ENCODE measurements around the gene PDGFRB. TPM values are rescaled to one million over a fixed set of nuclear protein-coding genes. Genes with fewer than 3 reads are reported as not detected.

PDGFRB gene
- total RNA-seq, 1 experiment from 2014 or later: 0.63 TPM

DNA sequence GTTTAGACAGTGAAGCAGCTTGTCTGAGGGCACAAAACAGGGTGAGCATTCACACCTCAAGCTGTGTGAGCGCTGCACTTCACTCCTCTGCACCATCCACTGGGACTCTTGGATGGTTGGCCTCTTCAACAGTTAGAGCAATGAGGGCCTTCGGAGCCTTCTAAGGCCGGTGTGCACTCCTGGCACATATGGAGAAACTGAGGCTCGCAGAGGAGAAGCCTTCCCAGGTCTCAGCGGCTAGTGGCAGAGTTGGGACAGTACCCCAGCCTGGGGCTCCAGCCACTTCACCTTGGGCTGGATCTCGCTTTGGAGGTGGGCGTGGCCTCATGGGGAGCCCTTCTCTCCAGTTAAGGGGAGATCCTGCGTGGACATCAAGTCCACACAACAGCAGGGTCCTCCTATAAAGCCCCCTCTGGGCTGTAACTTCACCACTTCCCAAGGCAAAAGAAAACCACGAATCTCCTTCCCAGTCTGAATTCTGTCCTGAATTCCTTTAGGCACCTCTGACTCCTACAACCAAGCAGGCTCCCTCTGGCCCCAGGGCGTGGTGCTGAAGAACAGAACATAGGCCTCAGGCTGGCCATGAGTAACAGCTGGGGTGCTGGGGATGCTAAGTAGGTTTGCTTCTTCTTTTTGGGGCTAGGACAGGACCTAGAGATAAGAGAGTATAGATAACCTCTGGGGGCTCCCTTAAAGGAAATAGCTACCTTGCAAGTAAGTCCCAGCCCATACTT is 38.8 kb downstream of the PDGFRB start:
- Mint-ChIP-seq H3K36me3 (ENCODE audit: insufficient read depth, unreplicated experiment) (no peaks in the 10 kb centered on the region), H3K27me3 (ENCODE audit: insufficient read depth, unreplicated experiment) (no peaks in the 10 kb centered on the region), H3K27ac (ENCODE audit: low read depth, unreplicated experiment) (no peak overlapping the region), H3K9me3 (ENCODE audit: unreplicated experiment) (no peaks in the 10 kb centered on the region), H3K4me1 (ENCODE audit: insufficient read depth, unreplicated experiment) (peaks cover 24% of the 10 kb centered on the region), H3K4me3 (ENCODE audit: unreplicated experiment) (no peak overlapping the region)
- intact Hi-C loops (cut with micrococcal nuclease): loop anchor here (10.0 kb wide), 1 partner anchor 482 kb away; no protein-coding TSS in a partner anchor
- CTCF ChIA-PET: interaction anchor here (0.5 to 1.2 kb wide), 3 partner anchors 12 to 79 kb away, joined by 3 to 6 read pairs (median 3); no protein-coding TSS in a partner anchor
- DNase-seq (ENCODE audit: unreplicated experiment): peak; percentile 40
- BruUV-seq (replicated peaks): no TSS peak
- TF ChIP-seq, protein P1, sequence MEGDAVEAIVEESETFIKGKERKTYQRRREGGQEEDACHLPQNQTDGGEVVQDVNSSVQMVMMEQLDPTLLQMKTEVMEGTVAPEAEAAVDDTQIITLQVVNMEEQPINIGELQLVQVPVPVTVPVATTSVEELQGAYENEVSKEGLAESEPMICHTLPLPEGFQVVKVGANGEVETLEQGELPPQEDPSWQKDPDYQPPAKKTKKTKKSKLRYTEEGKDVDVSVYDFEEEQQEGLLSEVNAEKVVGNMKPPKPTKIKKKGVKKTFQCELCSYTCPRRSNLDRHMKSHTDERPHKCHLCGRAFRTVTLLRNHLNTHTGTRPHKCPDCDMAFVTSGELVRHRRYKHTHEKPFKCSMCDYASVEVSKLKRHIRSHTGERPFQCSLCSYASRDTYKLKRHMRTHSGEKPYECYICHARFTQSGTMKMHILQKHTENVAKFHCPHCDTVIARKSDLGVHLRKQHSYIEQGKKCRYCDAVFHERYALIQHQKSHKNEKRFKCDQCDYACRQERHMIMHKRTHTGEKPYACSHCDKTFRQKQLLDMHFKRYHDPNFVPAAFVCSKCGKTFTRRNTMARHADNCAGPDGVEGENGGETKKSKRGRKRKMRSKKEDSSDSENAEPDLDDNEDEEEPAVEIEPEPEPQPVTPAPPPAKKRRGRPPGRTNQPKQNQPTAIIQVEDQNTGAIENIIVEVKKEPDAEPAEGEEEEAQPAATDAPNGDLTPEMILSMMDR (IDR thresholded peaks at IDR 0.05; ENCODE audit: unreplicated experiment): no peak
- POLR2A ChIA-PET: interaction anchor here (0.7 to 0.9 kb wide), 2 partner anchors 95 to 114 kb away, joined by 3 to 4 read pairs; no protein-coding TSS in a partner anchor

DNA sequence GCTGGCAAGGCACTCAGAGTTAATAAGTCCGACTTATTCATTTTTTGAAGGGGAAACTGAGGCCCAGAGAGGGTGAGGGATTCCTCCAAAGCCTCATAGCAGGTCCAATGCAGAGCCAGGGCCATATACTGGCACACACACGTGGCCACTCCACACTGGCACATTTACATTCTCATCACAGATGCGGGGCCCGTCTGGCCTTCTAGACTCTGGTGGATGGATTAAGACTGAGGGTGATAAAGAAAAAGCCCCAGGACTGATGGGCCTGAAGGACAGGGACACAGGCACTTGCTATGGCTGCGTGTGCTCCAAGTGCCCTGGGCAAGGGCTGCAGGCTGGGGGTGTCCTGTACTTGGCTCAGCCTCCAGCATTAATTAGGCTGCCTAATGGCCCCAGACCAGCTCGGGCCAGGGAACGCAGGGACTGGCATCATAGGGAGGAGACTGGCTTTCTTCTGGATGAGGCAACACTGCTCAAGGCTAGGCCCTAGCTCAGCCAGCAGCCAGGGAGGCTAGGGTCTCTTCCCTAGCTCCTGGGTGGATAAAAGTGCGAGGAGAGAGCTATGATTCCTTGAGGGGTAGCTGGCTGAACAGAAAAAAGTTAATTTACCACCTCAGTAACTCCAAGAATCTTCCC is 40.8 kb downstream of the PDGFRB start:
- H3K4me3 Mint-ChIP-seq (ENCODE audit: unreplicated experiment): no peak overlapping the region
- CTCF ChIA-PET: interaction anchor here (1.2 kb wide), 2 partner anchors 15 to 47 kb away, joined by 3 to 5 read pairs; no protein-coding TSS in a partner anchor
- no peak overlapping the region for H3K27ac Mint-ChIP-seq (ENCODE audit: low read depth, unreplicated experiment)
- intact Hi-C loops (cut with micrococcal nuclease): loop anchor here (5.0 to 10.0 kb wide), 2 partner anchors 78 to 480 kb away; no protein-coding TSS in a partner anchor
- TF ChIP-seq, protein P1 (IDR thresholded peaks at IDR 0.05; ENCODE audit: unreplicated experiment): no peak
- no peak for DNase-seq (ENCODE audit: unreplicated experiment)
- POLR2A ChIA-PET: interaction anchor here (1.2 kb wide), 1 partner anchor 14 kb away, joined by 3 read pairs; no protein-coding TSS in a partner anchor
- no peaks in the 10 kb centered on the region for H3K36me3 Mint-ChIP-seq (ENCODE audit: insufficient read depth, unreplicated experiment)
- no peaks in the 10 kb centered on the region for H3K27me3 Mint-ChIP-seq (ENCODE audit: insufficient read depth, unreplicated experiment)
- H3K4me1 Mint-ChIP-seq (ENCODE audit: insufficient read depth, unreplicated experiment): peaks cover 28% of the 10 kb centered on the region
- no TSS peak for BruUV-seq (replicated peaks)
- H3K9me3 Mint-ChIP-seq (ENCODE audit: unreplicated experiment): no peaks in the 10 kb centered on the region

DNA sequence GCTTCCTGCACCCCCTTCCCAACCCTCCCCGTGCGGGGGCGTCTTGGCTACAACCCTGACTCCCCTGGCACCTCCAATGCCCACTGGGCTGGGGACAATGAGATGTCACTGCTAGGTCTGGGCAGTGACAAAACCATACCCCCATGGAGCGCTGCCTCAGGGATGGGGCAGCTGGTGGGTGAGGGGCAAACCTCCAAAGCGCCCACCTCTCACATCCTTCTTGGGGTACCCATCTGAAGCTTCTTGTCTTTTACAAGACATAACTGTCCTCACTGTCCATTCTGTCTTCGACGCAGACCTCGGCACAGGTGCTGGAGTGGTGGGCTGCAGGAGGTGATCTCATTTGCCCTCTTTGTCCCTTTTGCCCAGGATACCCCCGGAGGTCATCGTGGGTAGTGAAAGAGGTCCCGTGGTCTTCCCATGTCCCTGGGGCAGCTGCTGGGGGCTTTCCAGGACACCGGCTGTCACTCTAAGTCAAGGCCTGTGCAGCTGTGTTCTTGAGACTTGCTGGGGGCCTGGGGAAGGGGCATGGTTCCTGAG is 41.5 kb downstream of the PDGFRB start:
- H3K4me1 Mint-ChIP-seq (ENCODE audit: insufficient read depth, unreplicated experiment): peaks cover 35% of the 10 kb centered on the region
- no peaks in the 10 kb centered on the region for H3K9me3 Mint-ChIP-seq (ENCODE audit: unreplicated experiment)
- no peaks in the 10 kb centered on the region for H3K36me3 Mint-ChIP-seq (ENCODE audit: insufficient read depth, unreplicated experiment)
- H3K27me3 Mint-ChIP-seq (ENCODE audit: insufficient read depth, unreplicated experiment): no peaks in the 10 kb centered on the region
- TF ChIP-seq, protein P1 (IDR thresholded peaks at IDR 0.05; ENCODE audit: unreplicated experiment): no peak
- no peak overlapping the region for H3K27ac Mint-ChIP-seq (ENCODE audit: low read depth, unreplicated experiment)
- intact Hi-C loops (cut with micrococcal nuclease): loop anchor here (5.0 to 10.0 kb wide), 2 partner anchors 77 to 479 kb away; no protein-coding TSS in a partner anchor
- no TSS peak for BruUV-seq (replicated peaks)
- H3K4me3 Mint-ChIP-seq (ENCODE audit: unreplicated experiment): no peak overlapping the region
- CTCF ChIA-PET: interaction anchor here (0.6 to 3.2 kb wide), 8 partner anchors 8 to 237 kb away, joined by 3 to 32 read pairs (median 3); no protein-coding TSS in a partner anchor
- DNase-seq (ENCODE audit: unreplicated experiment): no peak
- POLR2A ChIA-PET: interaction anchor here (0.6 kb wide), 1 partner anchor 320 kb away, joined by 3 read pairs; no protein-coding TSS in a partner anchor

All from MCF 10A (cell line).